Measurements from ENCODE around the gene LMX1A. TPM values are rescaled to one million over a fixed set of nuclear protein-coding genes. Genes with fewer than 3 reads are reported as not detected.

LMX1A gene
- total RNA-seq, 1 donor from 2014 or later = 0.32 TPM

- no peak for DNase-seq (ENCODE audit: low spot score)
These were observed 132.0 kb downstream of the LMX1A start for GRCh38 chr1:165224504-165224903.

GRCh38 chr1:165222580-165222979 is 133.9 kb downstream of the LMX1A start:
- DNase-seq (ENCODE audit: low spot score) = no peak

- no peak for DNase-seq (ENCODE audit: low spot score)
These were observed 137.8 kb downstream of the LMX1A start for GRCh38 chr1:165218731-165219130.

GRCh38 chr1:165217958-165218357 is 138.6 kb downstream of the LMX1A start:
- DNase-seq (ENCODE audit: low spot score) = no peak

- DNase-seq (ENCODE audit: low spot score) = no peak
These were observed 140.3 kb downstream of the LMX1A start for GRCh38 chr1:165216254-165216653.

- no peak for DNase-seq (ENCODE audit: low spot score)
These were observed 140.8 kb downstream of the LMX1A start for GRCh38 chr1:165215676-165216075.

- no peak for DNase-seq (ENCODE audit: low spot score)
These were observed 144.3 kb downstream of the LMX1A start for GRCh38 chr1:165212229-165212628.

- no peak for DNase-seq (ENCODE audit: low spot score)
These were observed 148.5 kb downstream of the LMX1A start for GRCh38 chr1:165207853-165208515.

GRCh38 chr1:165205145-165205544 is 151.4 kb downstream of the LMX1A start:
- no peak for DNase-seq (ENCODE audit: low spot score)

- no peak for DNase-seq (ENCODE audit: low spot score)
These were observed 152.0 kb downstream of the LMX1A start for GRCh38 chr1:165204548-165204947.

GRCh38 chr1:165191087-165191486 is 165.4 kb downstream of the LMX1A start:
- DNase-seq (ENCODE audit: low spot score) = no peak

- DNase-seq (ENCODE audit: low spot score) = no peak
These were observed 166.6 kb downstream of the LMX1A start for GRCh38 chr1:165189913-165190312.

- no peak for DNase-seq (ENCODE audit: low spot score)
These were observed 167.5 kb downstream of the LMX1A start for GRCh38 chr1:165189011-165189410.

- DNase-seq (ENCODE audit: low spot score) = no peak
These were observed 169.2 kb downstream of the LMX1A start for GRCh38 chr1:165187031-165188009.

GRCh38 chr1:165185161-165185889 is 171.2 kb downstream of the LMX1A start:
- no peak for DNase-seq (ENCODE audit: low spot score)

- DNase-seq (ENCODE audit: low spot score) = no peak
These were observed 173.5 kb downstream of the LMX1A start for GRCh38 chr1:165182975-165183374.

- no peak for DNase-seq (ENCODE audit: low spot score)
These were observed 177.2 kb downstream of the LMX1A start for GRCh38 chr1:165179306-165179705.

- no peak for DNase-seq (ENCODE audit: low spot score)
These were observed 182.0 kb downstream of the LMX1A start for GRCh38 chr1:165174491-165174890.

- no peak for DNase-seq (ENCODE audit: low spot score)
These were observed 182.7 kb downstream of the LMX1A start for GRCh38 chr1:165173818-165174217.

GRCh38 chr1:165173409-165173808 is 183.1 kb downstream of the LMX1A start:
- DNase-seq (ENCODE audit: low spot score) = no peak

GRCh38 chr1:165172666-165173065 is 183.8 kb downstream of the LMX1A start:
- no peak for DNase-seq (ENCODE audit: low spot score)

- no peak for DNase-seq (ENCODE audit: low spot score)
These were observed 186.8 kb downstream of the LMX1A start for GRCh38 chr1:165169729-165170128.

Data from mesenteric fat pad (tissue), 1 donor.